Fibroblast of mammary gland (primary cell): ENCODE results near the gene HMGN4.

Source experiments
- DNase-seq: peaks from one replicate; pipeline ENCODE4 v3.0.0-alpha.2; 2010; ENCODE audit warnings: low read depth
- H3K4me3 ChIP-seq: 2 replicates; pipeline ENCODE4 v1.5.1; 2011; ENCODE audit warnings: low read depth, mild to moderate bottlenecking, low read length, moderate library complexity; ENCODE audit not compliant: control insufficient read depth
- TF ChIP-seq, protein P1 (sequence below): conservative IDR thresholded peaks from 2 replicates; pipeline ENCODE4 v1.5.1; 2011; ENCODE audit warnings: low read depth, low read length, inconsistent platforms; ENCODE audit not compliant: control insufficient read depth, insufficient read depth

Gene HMGN4

DNA sequence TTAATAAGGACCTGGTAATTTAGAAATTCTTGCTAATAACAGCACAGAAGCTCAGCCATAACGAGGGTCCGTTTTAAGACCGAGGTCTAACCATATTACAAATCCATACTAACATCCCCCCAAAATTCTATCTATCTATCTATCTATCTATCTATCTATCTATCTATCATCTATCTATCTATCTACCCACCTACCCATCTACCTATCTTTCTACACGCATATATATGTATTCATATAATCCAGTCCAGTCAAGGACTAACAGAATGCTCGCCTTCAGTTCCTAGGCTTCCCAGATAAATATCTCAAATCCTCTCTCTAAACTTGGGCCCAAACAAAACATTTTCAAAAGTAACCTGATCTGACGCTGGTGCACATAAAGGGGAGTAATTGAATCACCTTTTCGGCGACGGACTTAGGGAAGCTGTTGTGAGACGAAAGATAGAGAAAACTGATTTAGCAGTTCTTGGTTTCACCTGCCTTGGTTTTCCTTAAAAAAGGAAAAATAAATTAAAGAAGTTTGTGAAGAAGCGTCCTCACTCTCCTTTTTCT lies 14.5 kb downstream of the HMGN4 start:
- peak overlapping the region; percentile 67 for H3K4me3 ChIP-seq
- DNase-seq: no peak
- TF ChIP-seq, protein P1, sequence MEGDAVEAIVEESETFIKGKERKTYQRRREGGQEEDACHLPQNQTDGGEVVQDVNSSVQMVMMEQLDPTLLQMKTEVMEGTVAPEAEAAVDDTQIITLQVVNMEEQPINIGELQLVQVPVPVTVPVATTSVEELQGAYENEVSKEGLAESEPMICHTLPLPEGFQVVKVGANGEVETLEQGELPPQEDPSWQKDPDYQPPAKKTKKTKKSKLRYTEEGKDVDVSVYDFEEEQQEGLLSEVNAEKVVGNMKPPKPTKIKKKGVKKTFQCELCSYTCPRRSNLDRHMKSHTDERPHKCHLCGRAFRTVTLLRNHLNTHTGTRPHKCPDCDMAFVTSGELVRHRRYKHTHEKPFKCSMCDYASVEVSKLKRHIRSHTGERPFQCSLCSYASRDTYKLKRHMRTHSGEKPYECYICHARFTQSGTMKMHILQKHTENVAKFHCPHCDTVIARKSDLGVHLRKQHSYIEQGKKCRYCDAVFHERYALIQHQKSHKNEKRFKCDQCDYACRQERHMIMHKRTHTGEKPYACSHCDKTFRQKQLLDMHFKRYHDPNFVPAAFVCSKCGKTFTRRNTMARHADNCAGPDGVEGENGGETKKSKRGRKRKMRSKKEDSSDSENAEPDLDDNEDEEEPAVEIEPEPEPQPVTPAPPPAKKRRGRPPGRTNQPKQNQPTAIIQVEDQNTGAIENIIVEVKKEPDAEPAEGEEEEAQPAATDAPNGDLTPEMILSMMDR: no peak

- TF ChIP-seq, protein P1: no peak
- peak; percentile 75 for DNase-seq
- H3K4me3 ChIP-seq: peak overlapping the region; percentile 67
Measured at GRCh38 chr6:26553264-26553634, 15.1 kb downstream of the HMGN4 start.

GRCh38 chr6:26553635-26554446 lies 15.7 kb downstream of the HMGN4 start:
- peak overlapping the region; percentile 67 for H3K4me3 ChIP-seq
- TF ChIP-seq, protein P1: no peak
- peak; percentile 94 for DNase-seq

DNA sequence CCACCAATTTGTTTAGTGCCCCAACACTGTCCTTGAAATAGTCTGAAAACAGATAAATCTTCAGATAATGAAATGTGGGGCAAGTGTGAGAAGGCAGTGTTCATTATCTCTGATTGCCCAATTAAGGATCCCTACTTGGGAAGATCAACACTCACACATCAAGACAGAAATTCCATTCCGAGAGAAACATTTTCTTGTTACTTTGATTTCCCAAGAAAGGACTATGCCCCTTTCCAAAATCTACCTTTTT lies 16.2 kb downstream of the HMGN4 start:
- DNase-seq: no peak
- TF ChIP-seq, protein P1: no peak
- peak overlapping the region; percentile 58 for H3K4me3 ChIP-seq

GRCh38 chr6:26554697-26555504 lies 16.7 kb downstream of the HMGN4 start:
- peak overlapping the region; percentile 58 for H3K4me3 ChIP-seq
- DNase-seq: peak; percentile 73
- TF ChIP-seq, protein P1: no peak

DNA sequence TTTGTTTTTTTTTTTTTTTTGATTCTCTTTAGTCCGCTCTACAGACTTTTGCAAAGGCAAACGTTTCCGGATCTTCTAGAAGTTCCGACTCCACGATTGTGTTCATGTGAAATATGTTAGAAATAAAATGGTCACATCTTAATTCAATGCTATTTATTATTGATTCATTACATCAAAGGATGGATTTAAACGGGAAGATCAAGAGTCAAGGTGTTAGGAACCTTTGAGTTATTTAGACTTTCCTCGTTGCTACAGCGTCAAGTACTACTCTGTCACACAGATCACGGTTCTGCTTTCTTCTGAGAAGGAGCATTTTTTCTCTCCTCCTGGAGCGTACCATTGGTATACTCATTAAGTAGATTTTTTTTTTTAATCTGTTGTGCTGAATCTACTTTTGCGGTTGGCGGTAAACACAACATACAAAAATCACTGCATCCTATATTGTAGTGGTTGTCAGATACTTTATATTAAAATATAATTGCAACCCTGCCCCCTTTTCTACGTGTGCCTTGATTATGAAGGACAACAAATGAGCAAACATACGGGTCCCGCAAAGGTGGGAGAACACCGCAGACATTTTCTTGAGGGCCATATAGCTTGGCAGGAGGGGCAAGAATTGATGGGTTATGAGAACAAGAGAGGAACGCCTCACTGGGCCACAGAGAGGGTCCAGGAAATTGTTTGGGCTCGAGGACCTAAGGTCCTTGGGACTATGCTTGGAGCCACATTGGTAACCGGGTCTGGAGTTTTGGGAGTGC lies 17.5 kb downstream of the HMGN4 start:
- TF ChIP-seq, protein P1: no peak
- H3K4me3 ChIP-seq: peak overlapping the region; percentile 58
- DNase-seq: peak; percentile 43
